T-helper 2 cell treated with Interferon-gamma antibody and Interleukin-4, amounts not matched to agents 5 μg/mL and 100 μg/mL, for 36 hours (primary cell): ENCODE results near the gene PTPRD.

ENCODE experiments used
- DNase-seq: peaks from one replicate; pipeline ENCODE4 v3.0.0; 2021; ENCODE audit warnings: low spot score
- H3K27ac Mint-ChIP-seq: one replicate; pipeline ENCODE4 v1.8.0; 2021; ENCODE audit warnings: mild to moderate bottlenecking, mixed read lengths
- H3K27me3 Mint-ChIP-seq: one replicate; pipeline ENCODE4 v1.8.0; 2021; ENCODE audit warnings: low read depth, mixed read lengths
- H3K36me3 Mint-ChIP-seq: one replicate; pipeline ENCODE4 v1.8.0; 2021; ENCODE audit warnings: low read depth, mixed read lengths
- H3K4me1 Mint-ChIP-seq: one replicate; pipeline ENCODE4 v1.8.0; 2021; ENCODE audit warnings: low read depth, mixed read lengths
- H3K4me3 Mint-ChIP-seq: one replicate; pipeline ENCODE4 v1.8.0; 2022; ENCODE audit warnings: mild to moderate bottlenecking, moderate library complexity, mixed read lengths
- H3K9me3 Mint-ChIP-seq: one replicate; pipeline ENCODE4 v1.8.0; 2021; ENCODE audit warnings: mixed read lengths

The PTPRD gene

GRCh38 chr9:8515748-8516147 lies 2097.1 kb downstream of the PTPRD start:
- H3K4me3 Mint-ChIP-seq, result no peak overlapping the region
- H3K27ac Mint-ChIP-seq, result no peak overlapping the region

GRCh38 chr9:8514760-8515159 lies 2098.0 kb downstream of the PTPRD start:
- no peak overlapping the region for H3K27ac Mint-ChIP-seq
- H3K9me3 Mint-ChIP-seq, result no peaks in the 10 kb centered on the region
- no peak overlapping the region for H3K4me3 Mint-ChIP-seq
- no peak for DNase-seq
- no peaks in the 10 kb centered on the region for H3K4me1 Mint-ChIP-seq
- no peaks in the 10 kb centered on the region for H3K36me3 Mint-ChIP-seq
- no peaks in the 10 kb centered on the region for H3K27me3 Mint-ChIP-seq

More at GRCh38 chr9:8515748-8516147, 2097.1 kb downstream of the PTPRD start:
- Mint-ChIP-seq H3K36me3 (no peaks in the 10 kb centered on the region), H3K4me1 (no peaks in the 10 kb centered on the region), H3K9me3 (no peaks in the 10 kb centered on the region), H3K27me3 (no peaks in the 10 kb centered on the region)
- no peak for DNase-seq

GRCh38 chr9:8508671-8509290 lies 2104.0 kb downstream of the PTPRD start:
- no peak for DNase-seq
- Mint-ChIP-seq H3K4me3 (no peak overlapping the region), H3K36me3 (no peaks in the 10 kb centered on the region), H3K9me3 (no peaks in the 10 kb centered on the region), H3K27me3 (no peaks in the 10 kb centered on the region), H3K27ac (no peak overlapping the region), H3K4me1 (no peaks in the 10 kb centered on the region)

- H3K9me3 Mint-ChIP-seq, result no peaks in the 10 kb centered on the region
- no peak overlapping the region for H3K4me3 Mint-ChIP-seq
- H3K4me1 Mint-ChIP-seq, result no peaks in the 10 kb centered on the region
- H3K36me3 Mint-ChIP-seq, result no peaks in the 10 kb centered on the region
- DNase-seq, result no peak
- no peaks in the 10 kb centered on the region for H3K27me3 Mint-ChIP-seq
- no peak overlapping the region for H3K27ac Mint-ChIP-seq
Measured at GRCh38 chr9:8494571-8494970, 2118.2 kb downstream of the PTPRD start.

- H3K27me3 Mint-ChIP-seq, result no peaks in the 10 kb centered on the region
- DNase-seq, result no peak
- H3K36me3 Mint-ChIP-seq, result no peaks in the 10 kb centered on the region
- H3K9me3 Mint-ChIP-seq, result no peaks in the 10 kb centered on the region
- no peak overlapping the region for H3K27ac Mint-ChIP-seq
- H3K4me3 Mint-ChIP-seq, result no peak overlapping the region
- no peaks in the 10 kb centered on the region for H3K4me1 Mint-ChIP-seq
Measured at GRCh38 chr9:8492679-8493078, 2120.1 kb downstream of the PTPRD start.

- Mint-ChIP-seq H3K4me1 (no peaks in the 10 kb centered on the region), H3K4me3 (no peak overlapping the region), H3K36me3 (no peaks in the 10 kb centered on the region), H3K9me3 (no peaks in the 10 kb centered on the region), H3K27me3 (no peaks in the 10 kb centered on the region), H3K27ac (no peak overlapping the region)
- no peak for DNase-seq
Measured at GRCh38 chr9:8492024-8492423, 2120.8 kb downstream of the PTPRD start.

- Mint-ChIP-seq H3K36me3 (no peaks in the 10 kb centered on the region), H3K27me3 (no peaks in the 10 kb centered on the region), H3K27ac (no peak overlapping the region), H3K4me1 (no peaks in the 10 kb centered on the region), H3K9me3 (no peaks in the 10 kb centered on the region), H3K4me3 (no peak overlapping the region)
- DNase-seq, result no peak
Measured at GRCh38 chr9:8491563-8491962, 2121.2 kb downstream of the PTPRD start.

GRCh38 chr9:8489835-8490234 lies 2123.0 kb downstream of the PTPRD start:
- H3K4me3 Mint-ChIP-seq, result no peak overlapping the region
- DNase-seq, result no peak
- no peaks in the 10 kb centered on the region for H3K27me3 Mint-ChIP-seq
- no peaks in the 10 kb centered on the region for H3K36me3 Mint-ChIP-seq
- no peaks in the 10 kb centered on the region for H3K4me1 Mint-ChIP-seq
- no peaks in the 10 kb centered on the region for H3K9me3 Mint-ChIP-seq
- H3K27ac Mint-ChIP-seq, result no peak overlapping the region

GRCh38 chr9:8486095-8486494 lies 2126.7 kb downstream of the PTPRD start:
- no peak for DNase-seq
- Mint-ChIP-seq H3K27ac (no peak overlapping the region), H3K4me1 (no peaks in the 10 kb centered on the region), H3K4me3 (no peak overlapping the region), H3K9me3 (no peaks in the 10 kb centered on the region), H3K27me3 (peaks cover 2% of the 10 kb centered on the region), H3K36me3 (no peaks in the 10 kb centered on the region)

GRCh38 chr9:8484597-8485191 lies 2128.1 kb downstream of the PTPRD start:
- H3K27me3 Mint-ChIP-seq, result peaks cover 2% of the 10 kb centered on the region
- H3K27ac Mint-ChIP-seq, result no peak overlapping the region
- H3K4me3 Mint-ChIP-seq, result no peak overlapping the region
- DNase-seq, result no peak
- H3K4me1 Mint-ChIP-seq, result no peaks in the 10 kb centered on the region
- no peaks in the 10 kb centered on the region for H3K9me3 Mint-ChIP-seq
- H3K36me3 Mint-ChIP-seq, result no peaks in the 10 kb centered on the region

- no peak for DNase-seq
- Mint-ChIP-seq H3K9me3 (no peaks in the 10 kb centered on the region), H3K4me3 (no peak overlapping the region), H3K4me1 (peaks cover 2% of the 10 kb centered on the region), H3K36me3 (no peaks in the 10 kb centered on the region), H3K27me3 (no peaks in the 10 kb centered on the region), H3K27ac (no peak overlapping the region)
Measured at GRCh38 chr9:8477450-8477849, 2135.4 kb downstream of the PTPRD start.

GRCh38 chr9:8474937-8475336 lies 2137.9 kb downstream of the PTPRD start:
- Mint-ChIP-seq H3K27me3 (no peaks in the 10 kb centered on the region), H3K27ac (no peak overlapping the region), H3K9me3 (no peaks in the 10 kb centered on the region), H3K4me3 (no peak overlapping the region), H3K4me1 (peaks cover 2% of the 10 kb centered on the region), H3K36me3 (no peaks in the 10 kb centered on the region)
- no peak for DNase-seq

- no peaks in the 10 kb centered on the region for H3K27me3 Mint-ChIP-seq
- no peak overlapping the region for H3K4me3 Mint-ChIP-seq
- H3K4me1 Mint-ChIP-seq, result no peaks in the 10 kb centered on the region
- DNase-seq, result no peak
- no peaks in the 10 kb centered on the region for H3K9me3 Mint-ChIP-seq
- H3K36me3 Mint-ChIP-seq, result no peaks in the 10 kb centered on the region
- no peak overlapping the region for H3K27ac Mint-ChIP-seq
Measured at GRCh38 chr9:8473244-8474020, 2139.4 kb downstream of the PTPRD start.

- no peaks in the 10 kb centered on the region for H3K4me1 Mint-ChIP-seq
- no peaks in the 10 kb centered on the region for H3K27me3 Mint-ChIP-seq
- DNase-seq, result no peak
- no peaks in the 10 kb centered on the region for H3K9me3 Mint-ChIP-seq
- H3K4me3 Mint-ChIP-seq, result no peak overlapping the region
- no peak overlapping the region for H3K27ac Mint-ChIP-seq
- no peaks in the 10 kb centered on the region for H3K36me3 Mint-ChIP-seq
Measured at GRCh38 chr9:8468045-8468637, 2144.7 kb downstream of the PTPRD start.
